ENCODE results near the gene DDX50. TPM values are rescaled to one million over a fixed set of nuclear protein-coding genes. Genes with fewer than 3 reads are reported as not detected.
A peak's percentile ranks its signal among the peaks of the same experiment; 100 is the strongest.

The DDX50 gene
- total and polyA plus RNA-seq, 2 donors (not counting 3 experiments of a cell fraction or from before 2014, with no cell fraction given) = 14.8 to 28.2 TPM

GRCh38 chr10:68924593-68924992 lies 23.5 kb downstream of the DDX50 start:
- dilution Hi-C loops (cut with MboI; ENCODE audit: extremely low pct_ligation_motif_present, low sequenced_read_pairs) = no loop called here
- ChIA-PET POLR2A (no interaction called here), CTCF (interaction anchor here (0.7 to 1.3 kb wide), 4 partner anchors 10 to 932 kb away, joined by 3 to 5 read pairs (median 3); no protein-coding TSS in a partner anchor)
- no peak for FAIRE-seq
- Histone ChIP-seq H3K79me2 (ENCODE audit: control insufficient read depth, insufficient read depth, low read length) (peaks cover 10% of the 10 kb centered on the region), H3K9me1 (replicated peaks; ENCODE audit: control insufficient read depth, extremely low read depth, insufficient read depth, low read length) (no peaks in the 10 kb centered on the region), H3K36me3 (ENCODE audit: control insufficient read depth in 2 of 2, extremely low read depth in 1 of 2, insufficient read depth in 2 of 2, low read length in 2 of 2) (peaks cover 0 to 2% of the 10 kb centered on the region in 2 experiments), H3K4me3 (replicated peaks in 1 of 3; ENCODE audit: insufficient read depth in 1 of 3, low read depth in 1 of 3, low read length in 3 of 3) (no peak overlapping the region), H3K27me3 (ENCODE audit: control insufficient read depth in 2 of 2, insufficient read depth in 2 of 2, low read length in 2 of 2) (no peaks in the 10 kb centered on the region), H4K20me1 (replicated peaks; ENCODE audit: control insufficient read depth, extremely low read depth, insufficient read depth, low read length) (no peaks in the 10 kb centered on the region), H3K27ac (ENCODE audit: insufficient read depth, low read depth, low read length) (no peak overlapping the region), H3K4me1 (ENCODE audit: control insufficient read depth, extremely low read depth, insufficient read depth, low read length) (no peaks in the 10 kb centered on the region), H3K4me2 (ENCODE audit: insufficient read depth, low read length) (no peak overlapping the region), H3K9me3 (replicated peaks; ENCODE audit: control insufficient read depth, insufficient read depth, low read length) (no peaks in the 10 kb centered on the region), H2AFZ (ENCODE audit: low read depth, low read length) (no peak overlapping the region), H3K9ac (replicated peaks; ENCODE audit: extremely low read depth, insufficient read depth, low read length) (no peak overlapping the region)
- BruUV-seq (replicated peaks) = no TSS peak
- peak; percentile 31 for DNase-seq (ENCODE audit: low read depth, low spot score)
- TF ChIP-seq EZH2 (IDR thresholded peaks at IDR 0.05; ENCODE audit: borderline replicate concordance, low read depth, low read length, severe bottlenecking) (no peak), MAX (IDR thresholded peaks at IDR 0.05; ENCODE audit: insufficient read depth, insufficient read length) (no peak), FOS (IDR thresholded peaks at IDR 0.05; ENCODE audit: borderline replicate concordance, insufficient read depth, low read length) (no peak), POLR2AphosphoS5 (IDR thresholded peaks at IDR 0.05; ENCODE audit: insufficient read depth, low read depth, low read length) (no peak), CTCF (IDR thresholded peaks at IDR 0.05; ENCODE audit: extremely low read depth in 1 of 2, insufficient read depth in 1 of 2, low read depth in 1 of 2, low read length in 2 of 2) (no peak), GATA2 (IDR thresholded peaks at IDR 0.05; ENCODE audit: insufficient read depth, insufficient read length, low read depth, low read length) (no peak), JUN (IDR thresholded peaks at IDR 0.05; ENCODE audit: borderline replicate concordance, insufficient read depth, insufficient read length, low read depth) (no peak), MYC (IDR thresholded peaks at IDR 0.05; ENCODE audit: low read depth, low read length) (no peak), POLR2A (IDR thresholded peaks at IDR 0.05; ENCODE audit: low read depth, low read length) (no peak)
- intact Hi-C loops (cut with micrococcal nuclease) = no loop called here
